ENCODE data around the gene SLK.

The SLK gene

DNA sequence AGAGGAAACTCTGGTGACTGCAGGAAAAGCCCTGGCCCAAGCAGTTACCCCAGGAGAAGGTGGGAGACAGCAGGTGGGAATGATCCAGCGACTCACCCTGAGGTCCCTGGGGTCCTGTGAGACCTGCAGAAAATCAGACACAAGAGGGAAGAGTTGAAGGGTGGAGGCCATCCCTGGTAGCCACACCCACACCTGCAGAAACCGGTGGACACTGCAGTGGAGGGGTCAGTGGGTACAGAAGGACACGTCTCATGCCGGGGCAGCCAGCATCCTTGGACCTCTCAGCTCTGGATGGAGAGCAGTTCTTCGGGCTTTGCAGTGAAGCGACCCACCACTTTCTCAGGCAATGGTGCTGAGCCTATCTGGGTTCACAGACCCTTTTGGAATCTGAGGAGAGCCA, 79.7 kb downstream of the SLK start:
- Histone ChIP-seq H3K4me3 (ENCODE audit: low read length, poor library complexity, severe bottlenecking) (no peak overlapping the region), H4K20me1 (ENCODE audit: insufficient read depth, low read length, poor library complexity, severe bottlenecking) (no peaks in the 10 kb centered on the region), H3F3A (ENCODE audit: low read depth) (no peaks in the 10 kb centered on the region), H2AFZ (ENCODE audit: low read length) (no peak overlapping the region), H3K9me3 (ENCODE audit: insufficient read depth, low read depth, low read length) (no peaks in the 10 kb centered on the region), H3K4me1 (ENCODE audit: insufficient read depth, low read length, poor library complexity, severe bottlenecking) (no peaks in the 10 kb centered on the region), H3K36me3 (ENCODE audit: insufficient read depth, low read length) (no peaks in the 10 kb centered on the region), H3K27me3 (ENCODE audit: insufficient read depth, low read length, poor library complexity, severe bottlenecking) (no peaks in the 10 kb centered on the region), H3K79me2 (ENCODE audit: insufficient read depth, low read length) (no peaks in the 10 kb centered on the region), H3K9ac (ENCODE audit: low read depth, low read length, poor library complexity, severe bottlenecking) (no peak overlapping the region), H3K9me2 (replicated peaks; ENCODE audit: low read depth, low read length) (no peaks in the 10 kb centered on the region), H3K4me2 (ENCODE audit: low read depth, low read length, poor library complexity, severe bottlenecking) (no peak overlapping the region)
- TF ChIP-seq EZH2phosphoT487 (IDR thresholded peaks at IDR 0.05; ENCODE audit: borderline replicate concordance) (no peak), CTCF (conservative IDR thresholded peaks at IDR 0.05; ENCODE audit: low read length) (no peak)

DNA sequence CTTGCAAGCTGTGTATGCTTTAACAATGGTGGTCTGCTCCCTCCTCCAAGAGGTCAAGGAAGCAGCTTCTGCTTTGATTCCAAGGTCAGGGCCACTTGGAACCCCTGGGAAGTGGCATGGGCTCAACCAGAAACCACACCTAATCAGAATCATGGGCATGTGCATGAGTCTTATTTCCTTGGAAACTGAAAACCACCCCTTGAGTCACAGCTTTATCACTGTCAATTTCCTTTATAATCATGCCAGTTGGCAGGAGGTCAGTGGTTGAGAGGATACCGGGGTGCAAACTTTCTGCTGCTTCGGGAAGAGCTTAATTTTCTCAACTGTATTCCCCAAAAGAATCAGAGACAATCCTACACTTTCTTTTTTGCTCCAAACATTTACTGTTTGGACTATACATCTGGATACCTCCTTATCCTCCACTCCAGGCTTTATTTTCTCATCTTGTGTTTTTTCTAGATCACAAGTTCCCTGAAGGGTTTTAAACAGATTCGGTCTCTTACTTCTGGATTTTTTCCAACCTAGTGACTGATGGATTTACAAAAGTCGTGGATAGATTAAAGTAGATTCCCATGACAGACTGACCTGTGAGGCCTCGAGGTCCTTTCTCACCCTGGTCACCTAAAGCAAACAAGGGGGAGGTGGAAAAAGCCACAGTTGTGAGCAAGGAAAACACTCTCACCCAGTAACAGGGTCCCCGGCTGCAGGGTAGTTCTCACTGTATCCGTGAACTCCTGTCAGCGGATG, 82.7 kb downstream of the SLK start:
- TF ChIP-seq CTCF (conservative IDR thresholded peaks at IDR 0.05; ENCODE audit: low read length) (no peak), EZH2phosphoT487 (IDR thresholded peaks at IDR 0.05; ENCODE audit: borderline replicate concordance) (no peak)
- no peaks in the 10 kb centered on the region for H3K27me3 ChIP-seq (ENCODE audit: insufficient read depth, low read length, poor library complexity, severe bottlenecking)
- H3K9me3 ChIP-seq (ENCODE audit: insufficient read depth, low read depth, low read length): no peaks in the 10 kb centered on the region
- H3K4me2 ChIP-seq (ENCODE audit: low read depth, low read length, poor library complexity, severe bottlenecking): no peak overlapping the region
- H2AFZ ChIP-seq (ENCODE audit: low read length): no peak overlapping the region
- no peaks in the 10 kb centered on the region for H3K79me2 ChIP-seq (ENCODE audit: insufficient read depth, low read length)
- no peaks in the 10 kb centered on the region for H4K20me1 ChIP-seq (ENCODE audit: insufficient read depth, low read length, poor library complexity, severe bottlenecking)
- H3K36me3 ChIP-seq (ENCODE audit: insufficient read depth, low read length): no peaks in the 10 kb centered on the region
- no peaks in the 10 kb centered on the region for H3K9me2 ChIP-seq (replicated peaks; ENCODE audit: low read depth, low read length)
- no peak overlapping the region for H3K4me3 ChIP-seq (ENCODE audit: low read length, poor library complexity, severe bottlenecking)
- no peak overlapping the region for H3K9ac ChIP-seq (ENCODE audit: low read depth, low read length, poor library complexity, severe bottlenecking)
- H3F3A ChIP-seq (ENCODE audit: low read depth): no peaks in the 10 kb centered on the region
- H3K4me1 ChIP-seq (ENCODE audit: insufficient read depth, low read length, poor library complexity, severe bottlenecking): no peaks in the 10 kb centered on the region

DNA sequence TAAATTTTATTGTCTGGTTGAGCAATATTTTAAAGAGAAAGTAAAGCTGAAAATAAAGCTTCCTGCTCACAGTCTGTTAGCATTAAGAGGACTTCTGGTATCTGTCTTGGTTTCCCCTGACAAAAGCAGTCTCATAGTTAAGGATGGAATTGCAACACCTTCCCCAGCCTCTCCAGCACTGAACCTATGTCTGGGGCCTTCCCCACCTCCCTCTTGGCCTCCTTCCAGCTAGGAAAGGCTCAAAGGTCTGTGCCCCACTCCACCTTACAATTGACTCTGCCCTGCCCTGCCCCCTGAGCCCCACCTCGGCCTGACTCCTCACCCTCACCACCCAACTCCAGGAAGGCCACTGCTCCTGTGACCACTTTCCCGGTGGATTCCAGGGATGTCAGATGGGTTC, 85.5 kb downstream of the SLK start:
- Histone ChIP-seq H3F3A (ENCODE audit: low read depth) (no peaks in the 10 kb centered on the region), H3K36me3 (ENCODE audit: insufficient read depth, low read length) (no peaks in the 10 kb centered on the region), H3K4me1 (ENCODE audit: insufficient read depth, low read length, poor library complexity, severe bottlenecking) (no peaks in the 10 kb centered on the region), H3K27me3 (ENCODE audit: insufficient read depth, low read length, poor library complexity, severe bottlenecking) (no peaks in the 10 kb centered on the region), H3K9ac (ENCODE audit: low read depth, low read length, poor library complexity, severe bottlenecking) (no peak overlapping the region), H3K79me2 (ENCODE audit: insufficient read depth, low read length) (no peaks in the 10 kb centered on the region), H2AFZ (ENCODE audit: low read length) (no peak overlapping the region), H4K20me1 (ENCODE audit: insufficient read depth, low read length, poor library complexity, severe bottlenecking) (no peaks in the 10 kb centered on the region), H3K9me3 (ENCODE audit: insufficient read depth, low read depth, low read length) (no peaks in the 10 kb centered on the region), H3K4me2 (ENCODE audit: low read depth, low read length, poor library complexity, severe bottlenecking) (no peak overlapping the region), H3K4me3 (ENCODE audit: low read length, poor library complexity, severe bottlenecking) (no peak overlapping the region), H3K9me2 (replicated peaks; ENCODE audit: low read depth, low read length) (no peaks in the 10 kb centered on the region)
- no peak for TF ChIP-seq EZH2phosphoT487 (IDR thresholded peaks at IDR 0.05; ENCODE audit: borderline replicate concordance)
- no peak for TF ChIP-seq CTCF (conservative IDR thresholded peaks at IDR 0.05; ENCODE audit: low read length)
